ENCODE measurements around the gene NCOA1.
"Not testable (repeated sequence)": the region's sequence is repeated elsewhere in the genome, so short reads cannot be mapped to it uniquely, and the experiment has no call there.

Gene NCOA1

GRCh38 chr2:24792542-24792873 lies 301.5 kb downstream of the NCOA1 start:
- H3K4me3 ChIP-seq (ENCODE audit: low read length), result peak overlapping the region; percentile 89
- no peak for TF ChIP-seq CTCF (conservative IDR thresholded peaks at IDR 0.05; ENCODE audit: low read length)
- no peak for DNase-seq (ENCODE audit: low read depth)

GRCh38 chr2:24792874-24793760 lies 302.1 kb downstream of the NCOA1 start, which contains the start of the genes CENPO and PTRHD1:
Gene CENPO, plus strand, starts transcription at chr2:24793425. Its CDS starts 495 bp downstream, at chr2:24793920.
Gene PTRHD1, minus strand, starts transcription at chr2:24793391. Its CDS starts 14 bp downstream, at chr2:24793377.
- TF ChIP-seq CTCF (conservative IDR thresholded peaks at IDR 0.05; ENCODE audit: low read length), result peak; percentile 63
- DNase-seq (ENCODE audit: low read depth), result peak; percentile 96
- peak within 1 kb of the TSS; percentile 89 for H3K4me3 ChIP-seq (ENCODE audit: low read length)

- no peak for TF ChIP-seq CTCF (conservative IDR thresholded peaks at IDR 0.05; ENCODE audit: low read length)
- DNase-seq (ENCODE audit: low read depth), result no peak
- peak overlapping the region; percentile 89 for H3K4me3 ChIP-seq (ENCODE audit: low read length)
Measured at GRCh38 chr2:24793761-24794435, 302.8 kb downstream of the NCOA1 start.

GRCh38 chr2:24797644-24798043 lies 306.6 kb downstream of the NCOA1 start:
- H3K4me3 ChIP-seq (ENCODE audit: low read length), result no peak overlapping the region
- TF ChIP-seq CTCF (conservative IDR thresholded peaks at IDR 0.05; ENCODE audit: low read length), result no peak
- DNase-seq (ENCODE audit: low read depth), result no peak

- H3K4me3 ChIP-seq (ENCODE audit: low read length); DNase-seq (ENCODE audit: low read depth): not testable (repeated sequence)
Measured at GRCh38 chr2:24800487-24800886, 309.4 kb downstream of the NCOA1 start.

- DNase-seq (ENCODE audit: low read depth); H3K4me3 ChIP-seq (ENCODE audit: low read length): not testable (repeated sequence)
Measured at GRCh38 chr2:24805811-24806660, 315.0 kb downstream of the NCOA1 start.

GRCh38 chr2:24806661-24807036 lies 315.6 kb downstream of the NCOA1 start:
- H3K4me3 ChIP-seq (ENCODE audit: low read length), result no peak overlapping the region
- no peak for DNase-seq (ENCODE audit: low read depth)

More at GRCh38 chr2:24806661-24807036, 315.6 kb downstream of the NCOA1 start:
- no peak for TF ChIP-seq CTCF (conservative IDR thresholded peaks at IDR 0.05; ENCODE audit: low read length)
